ENCODE measurements around the gene C20orf204. TPM values are rescaled to one million over a fixed set of nuclear protein-coding genes. Genes with fewer than 3 reads are reported as not detected.
"Not testable (repeated sequence)": the region's sequence is repeated elsewhere in the genome, so short reads cannot be mapped to it uniquely, and the experiment has no call there.

C20orf204 gene, protein sequence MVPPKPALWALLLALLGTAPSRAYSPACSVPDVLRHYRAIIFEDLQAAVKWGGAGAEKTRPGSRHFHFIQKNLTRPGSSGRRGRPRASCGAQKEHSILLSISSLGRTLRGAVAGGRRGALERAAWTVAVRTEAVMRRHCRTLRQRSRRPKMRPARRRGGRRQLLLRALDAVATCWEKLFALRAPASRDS
- total RNA-seq: 2.1 TPM

DNA sequence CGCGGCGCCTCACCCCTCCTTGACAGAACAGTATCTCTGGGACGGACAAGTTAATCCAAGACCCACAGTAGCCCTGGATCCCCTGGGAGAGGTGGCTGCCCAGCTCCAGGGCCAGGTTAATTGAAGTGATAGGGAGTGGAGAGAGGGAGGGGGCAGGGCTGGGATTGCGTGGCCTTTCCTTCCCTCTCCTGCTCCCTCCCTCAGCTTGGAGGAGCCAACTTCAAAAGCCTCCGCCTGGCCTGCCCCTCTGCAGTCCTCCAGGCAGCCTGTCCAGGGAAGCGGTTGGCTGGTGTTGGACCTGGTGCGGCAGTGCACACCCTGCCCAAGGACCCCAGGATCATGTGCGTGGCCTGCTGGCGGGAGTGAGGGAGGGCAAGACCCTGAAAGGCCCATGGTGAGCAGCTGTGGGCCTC, at the start of gene C20orf204:
Gene C20orf204 (plus strand): TSS at position 250 of the 413 bp plus-strand sequence. CDS start 142 bp downstream, at position 392.
- intact Hi-C loops (cut with DNase I): loop anchor here (5.0 kb wide), 1 partner anchor 81 kb away; no protein-coding TSS in a partner anchor
- ATAC-seq (no peak), DNase-seq (ENCODE audit: low spot score) (no peak)

DNA sequence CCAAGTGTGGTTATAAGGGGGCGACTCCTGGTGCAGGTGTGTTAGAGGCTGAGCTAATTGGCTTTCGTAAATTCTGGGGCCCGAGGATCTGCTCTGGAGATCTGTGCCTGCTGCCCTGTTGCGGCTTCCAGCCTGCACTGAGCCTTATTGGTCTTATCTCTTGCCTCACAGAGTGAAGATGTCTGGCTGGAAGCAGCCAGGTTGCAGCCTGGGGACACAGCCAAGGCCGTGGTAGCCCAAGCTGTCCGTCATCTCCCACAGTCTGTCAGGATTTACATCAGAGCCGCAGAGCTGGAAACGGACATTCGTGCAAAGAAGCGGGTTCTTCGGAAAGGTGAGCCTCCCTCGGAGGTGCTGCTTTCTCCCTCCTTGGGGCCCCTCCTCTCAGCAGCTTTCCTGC, 35.1 kb upstream of the C20orf204 start:
- intact Hi-C loops (cut with DNase I): no loop called here
- DNase-seq (ENCODE audit: low spot score) (no peak), ATAC-seq (no peak)

DNA sequence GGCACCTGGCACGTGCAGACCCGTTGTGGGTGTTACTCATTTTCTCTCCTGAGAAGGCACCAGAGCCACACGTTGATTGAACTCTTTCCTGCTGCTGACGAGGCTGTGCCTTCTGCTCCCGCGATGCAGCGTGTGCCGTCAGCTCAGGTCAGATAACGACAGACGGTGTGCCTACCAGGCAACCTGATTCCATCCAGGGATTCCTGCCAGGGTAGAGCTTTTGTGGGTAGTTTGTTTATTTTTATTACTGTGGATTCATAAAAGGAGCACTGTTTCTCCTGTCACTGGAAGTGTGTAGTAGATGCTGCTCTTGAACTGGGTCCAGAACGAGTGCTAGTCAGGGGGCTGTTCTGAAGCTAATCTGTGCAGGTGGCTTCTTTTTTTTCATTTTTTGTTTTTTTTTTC, 34.4 kb upstream of the C20orf204 start:
- DNase-seq (ENCODE audit: low spot score) (no peak), ATAC-seq (no peak)
- intact Hi-C loops (cut with DNase I): no loop called here

DNA sequence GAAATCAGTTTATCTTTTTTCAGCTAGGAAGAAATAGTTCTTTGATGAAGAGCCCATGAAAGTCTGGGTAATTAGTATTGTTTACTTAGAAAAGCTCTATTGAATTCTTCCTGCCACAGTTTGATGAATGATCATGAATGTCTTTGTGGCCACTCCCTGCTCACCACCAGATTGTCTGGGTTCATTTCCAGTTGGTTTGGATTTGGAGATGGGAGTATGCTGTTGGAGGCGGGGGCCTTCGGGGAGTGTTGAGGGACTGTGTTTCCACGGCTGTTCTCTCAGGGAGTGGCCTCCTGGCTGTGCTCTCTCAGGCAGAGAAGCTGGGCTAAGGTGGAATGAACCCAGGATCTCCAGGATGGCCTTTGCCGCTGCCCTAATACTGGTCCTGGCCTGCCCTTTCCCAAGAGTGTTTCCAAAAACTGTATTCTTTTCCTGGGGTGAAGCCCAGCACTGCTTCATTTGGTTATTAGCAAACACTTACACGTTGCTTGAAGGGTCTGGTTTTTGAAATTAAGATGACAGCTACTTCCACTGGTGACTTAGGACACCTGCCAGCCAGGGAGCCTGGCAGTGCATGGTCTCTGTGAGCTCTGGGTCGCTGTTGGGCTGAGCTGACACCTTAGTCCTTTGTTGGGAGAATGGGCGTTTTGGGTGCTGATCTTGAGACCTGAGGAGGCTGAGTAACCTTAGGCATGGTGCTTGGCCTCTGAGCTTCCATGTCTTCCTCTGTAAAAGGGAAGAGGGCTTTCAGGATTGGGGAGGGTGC, 31.8 kb upstream of the C20orf204 start:
- intact Hi-C loops (cut with DNase I): no loop called here
- DNase-seq (ENCODE audit: low spot score) (no peak), ATAC-seq (no peak)

DNA sequence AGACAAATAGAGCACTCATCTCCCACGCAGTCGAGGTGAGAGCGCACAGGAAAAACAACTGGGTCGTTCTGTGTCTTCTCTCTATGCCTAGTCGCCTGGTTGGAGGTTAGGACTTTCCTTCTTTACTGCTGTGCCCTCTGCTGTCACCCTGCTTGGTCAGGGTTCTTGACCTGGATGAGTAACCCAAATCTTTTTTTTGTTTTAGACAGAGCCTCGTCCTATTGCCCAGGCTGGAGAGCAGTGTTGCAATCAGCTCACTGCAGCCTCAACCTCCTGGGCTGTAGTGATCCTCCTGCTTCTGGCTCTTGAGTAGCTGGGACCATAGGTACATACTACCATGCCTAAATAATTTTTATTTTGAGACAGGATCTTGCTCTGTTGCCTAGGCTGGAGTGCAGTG, 30.6 kb upstream of the C20orf204 start:
- ATAC-seq (no peak), DNase-seq (ENCODE audit: low spot score) (no peak)
- intact Hi-C loops (cut with DNase I): no loop called here

DNA sequence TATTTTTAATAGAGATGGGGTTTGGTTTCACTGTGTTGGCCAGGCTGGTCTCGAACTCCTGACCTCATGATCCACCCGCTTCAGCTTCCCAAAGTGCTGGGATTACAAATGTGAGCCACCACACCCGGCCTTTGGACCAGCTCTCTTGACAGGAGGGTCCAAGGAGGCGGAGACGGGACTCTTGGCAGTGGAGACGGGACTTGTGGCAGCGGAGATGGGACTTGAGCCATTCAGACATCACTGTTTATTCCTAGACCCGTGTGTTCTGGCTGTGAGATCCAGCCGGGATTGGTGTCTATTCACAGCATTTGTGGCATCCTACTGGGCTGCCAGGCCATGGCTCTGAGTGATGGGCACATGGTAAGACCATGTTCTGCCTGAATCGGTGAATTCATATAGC, 29.5 kb upstream of the C20orf204 start:
- no peak for ATAC-seq
- no peak for DNase-seq (ENCODE audit: low spot score)
- intact Hi-C loops (cut with DNase I): no loop called here

DNA sequence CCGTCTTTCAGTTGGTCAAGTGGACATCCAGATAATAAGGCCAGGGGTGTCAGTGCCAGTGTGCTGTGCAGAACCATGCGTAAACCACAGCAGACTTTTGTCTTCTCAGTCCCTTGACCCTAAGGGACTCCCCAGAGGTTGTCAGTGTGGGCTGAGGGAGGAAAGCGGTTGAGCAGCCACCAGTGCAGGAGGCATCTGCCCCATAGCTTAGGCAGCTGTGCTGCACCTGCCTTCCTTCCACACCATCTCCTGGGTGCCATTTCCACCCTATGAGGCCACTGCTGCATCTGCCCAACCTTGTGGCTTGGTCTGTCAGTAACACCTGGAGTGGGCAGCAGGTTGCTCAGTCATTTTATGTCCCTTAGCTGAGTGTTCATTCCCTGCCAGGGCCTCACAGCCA, 29.1 kb upstream of the C20orf204 start:
- DNase-seq (ENCODE audit: low spot score) (no peak), ATAC-seq (no peak)
- intact Hi-C loops (cut with DNase I): no loop called here

DNA sequence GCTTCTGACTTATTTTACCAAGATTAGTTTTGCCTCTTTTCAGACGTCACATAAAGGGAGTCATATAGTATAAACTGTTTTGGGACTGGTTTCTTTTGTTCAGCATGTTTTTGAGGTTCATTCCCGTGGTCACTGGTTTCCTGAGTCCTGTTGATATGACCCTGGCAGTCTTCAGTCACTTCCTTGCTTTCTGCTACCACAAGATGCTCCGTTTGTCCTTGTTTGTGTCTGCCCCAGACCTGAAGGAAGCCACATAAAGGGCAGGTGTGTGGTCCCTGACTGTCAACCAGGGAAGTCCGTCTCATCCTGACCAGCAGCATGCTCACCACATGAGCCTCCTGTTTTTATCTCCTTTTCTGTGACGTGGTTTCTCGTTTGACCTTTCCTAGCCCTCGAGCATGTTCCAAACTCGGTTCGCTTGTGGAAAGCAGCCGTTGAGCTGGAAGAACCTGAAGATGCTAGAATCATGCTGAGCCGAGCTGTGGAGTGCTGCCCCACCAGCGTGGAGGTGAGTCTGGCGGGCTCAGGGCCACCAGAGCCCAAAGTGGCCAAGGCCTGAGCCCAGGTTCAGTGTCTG, 26.1 kb upstream of the C20orf204 start:
- DNase-seq (ENCODE audit: low spot score) (no peak), ATAC-seq (no peak)
- intact Hi-C loops (cut with DNase I): no loop called here

DNA sequence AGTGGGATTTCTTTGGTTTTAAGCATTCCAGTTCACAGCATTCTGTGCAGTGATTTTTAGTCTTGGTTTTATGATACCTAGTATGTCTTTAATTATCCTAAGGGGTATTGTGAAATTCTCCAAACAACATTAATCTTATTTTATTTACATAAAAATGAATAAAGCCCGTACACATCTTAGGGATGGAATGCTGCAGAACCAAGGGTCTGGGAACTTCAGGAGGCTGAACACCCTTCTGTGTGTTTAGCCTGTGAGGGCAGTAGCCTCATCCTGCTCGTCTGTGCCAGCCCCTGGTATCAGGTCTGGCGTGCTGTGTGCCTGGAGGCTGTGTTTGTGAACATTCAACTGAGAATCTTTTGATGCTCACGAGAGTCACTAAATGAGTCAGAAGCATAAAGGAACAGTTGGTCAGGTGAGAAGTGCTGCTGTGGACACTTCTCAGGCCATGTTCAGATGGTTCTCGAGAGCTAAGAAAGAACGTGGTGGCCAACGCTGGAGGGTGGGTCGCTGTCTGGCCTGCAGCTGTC, 25.2 kb upstream of the C20orf204 start:
- no peak for ATAC-seq
- intact Hi-C loops (cut with DNase I): no loop called here
- no peak for DNase-seq (ENCODE audit: low spot score)

DNA sequence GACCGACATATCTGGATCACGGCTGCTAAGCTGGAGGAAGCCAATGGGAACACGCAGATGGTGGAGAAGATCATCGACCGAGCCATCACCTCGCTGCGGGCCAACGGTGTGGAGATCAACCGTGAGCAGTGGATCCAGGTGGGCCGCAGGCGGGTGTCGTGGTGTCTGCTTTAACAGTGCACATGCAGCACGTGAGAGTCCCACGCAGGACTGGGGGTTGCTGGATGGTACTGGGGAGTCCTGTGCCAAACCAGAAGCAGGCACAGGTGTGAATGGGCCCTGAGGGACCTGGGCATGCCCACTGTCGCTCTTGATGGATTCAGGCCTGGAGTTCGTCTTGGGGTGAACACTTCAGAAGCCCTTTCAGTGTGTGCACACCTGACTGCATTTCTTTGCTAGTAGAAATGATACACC, 24.6 kb upstream of the C20orf204 start:
- intact Hi-C loops (cut with DNase I): no loop called here

DNA sequence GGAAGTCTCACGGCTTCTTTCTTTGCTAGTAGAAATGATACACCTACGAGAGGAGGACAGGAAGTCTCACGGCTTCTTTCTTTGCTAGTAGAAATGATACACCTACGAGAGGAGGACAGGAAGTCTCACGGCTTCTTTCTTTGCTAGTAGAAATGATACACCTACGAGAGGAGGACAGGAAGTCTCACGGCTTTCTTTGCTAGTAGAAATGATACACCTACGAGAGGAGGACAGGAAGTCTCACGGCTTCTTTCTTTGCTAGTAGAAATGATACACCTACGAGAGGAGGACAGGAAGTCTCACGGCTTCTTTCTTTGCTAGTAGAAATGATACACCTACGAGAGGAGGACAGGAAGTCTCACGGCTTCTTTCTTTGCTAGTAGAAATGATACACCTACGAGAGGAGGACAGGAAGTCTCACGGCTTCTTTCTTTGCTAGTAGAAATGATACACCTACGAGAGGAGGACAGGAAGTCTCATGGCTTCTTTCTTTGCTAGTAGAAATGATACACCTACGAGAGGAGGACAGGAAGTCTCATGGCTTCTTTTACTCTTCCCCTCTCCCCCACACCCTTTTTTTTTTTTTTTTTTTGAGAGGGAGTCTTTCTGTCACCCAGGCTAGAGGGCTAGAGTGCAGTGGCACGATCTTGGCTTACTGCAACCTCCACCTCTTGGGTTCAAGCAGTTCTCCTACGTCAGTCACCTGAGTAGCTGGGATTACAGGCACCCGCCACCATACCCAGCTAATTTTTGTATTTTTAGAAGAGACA, 23.4 kb upstream of the C20orf204 start:
- ATAC-seq; intact Hi-C loops (cut with DNase I); DNase-seq (ENCODE audit: low spot score): not testable (repeated sequence)

More for the DNA sequence above, 24.6 kb upstream of the C20orf204 start:
- DNase-seq (ENCODE audit: low spot score) (no peak), ATAC-seq (no peak)

DNA sequence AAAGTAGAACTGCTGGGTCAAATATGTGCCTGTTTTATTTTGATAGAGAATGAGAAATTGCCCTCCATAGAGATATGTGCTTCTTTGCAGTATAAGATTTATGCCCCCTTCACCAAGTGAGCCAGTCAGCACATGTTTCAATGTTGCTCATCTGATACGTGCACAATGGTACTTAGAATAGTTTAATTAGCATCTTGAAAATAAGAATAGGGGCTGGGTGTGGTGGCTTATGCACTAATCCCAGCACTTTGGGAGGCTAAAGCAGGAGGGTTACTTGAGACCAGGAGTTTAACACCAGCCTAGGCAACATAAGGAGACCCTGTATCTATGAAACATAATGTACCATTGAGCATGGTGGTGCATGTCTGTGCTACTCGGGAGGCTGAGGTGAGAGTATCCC, 20.3 kb upstream of the C20orf204 start:
- DNase-seq (ENCODE audit: low spot score) (no peak), ATAC-seq (no peak)
- intact Hi-C loops (cut with DNase I): no loop called here

DNA sequence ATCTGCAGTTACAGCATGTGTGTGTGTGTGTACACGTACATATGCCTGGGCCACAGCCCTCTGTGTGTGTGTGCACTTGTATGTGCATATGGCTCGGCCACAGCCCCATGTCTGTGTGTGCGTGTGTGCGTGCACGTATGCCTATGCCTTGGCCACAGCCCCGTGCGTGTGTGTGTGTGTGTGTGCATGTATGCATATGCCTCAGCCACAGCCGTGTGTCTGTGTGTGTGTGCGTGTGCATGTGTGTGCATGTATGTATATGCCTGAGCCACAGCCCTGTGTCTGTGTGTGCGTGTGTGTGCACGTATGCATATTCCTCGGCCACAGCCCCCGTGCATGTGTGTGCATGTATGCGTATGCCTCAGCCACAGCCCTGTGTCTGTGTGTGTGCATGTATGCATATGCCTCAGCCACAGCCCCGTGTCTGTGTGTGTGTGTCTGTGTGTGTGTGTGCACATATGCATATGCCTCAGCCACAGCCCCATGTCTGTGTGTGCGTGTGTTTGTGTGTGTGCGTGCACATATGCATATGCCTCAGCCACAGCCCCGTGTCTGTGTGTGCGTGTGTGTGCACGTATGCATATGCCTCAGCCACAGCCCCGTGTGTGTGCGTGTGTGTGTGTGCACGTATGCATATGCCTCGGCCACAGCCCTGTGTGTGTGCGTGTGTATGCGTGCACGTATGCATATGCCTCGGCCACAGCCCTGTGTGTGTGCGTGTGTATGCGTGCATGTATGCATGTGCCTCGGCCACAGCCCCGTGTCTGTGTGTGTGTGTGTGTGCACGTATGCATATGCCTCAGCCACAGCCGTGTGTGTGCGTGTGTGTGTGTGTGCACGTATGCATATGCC, 14.6 kb upstream of the C20orf204 start:
- DNase-seq (ENCODE audit: low spot score): no peak
- ATAC-seq: no peak
- intact Hi-C loops (cut with DNase I): no loop called here

DNA sequence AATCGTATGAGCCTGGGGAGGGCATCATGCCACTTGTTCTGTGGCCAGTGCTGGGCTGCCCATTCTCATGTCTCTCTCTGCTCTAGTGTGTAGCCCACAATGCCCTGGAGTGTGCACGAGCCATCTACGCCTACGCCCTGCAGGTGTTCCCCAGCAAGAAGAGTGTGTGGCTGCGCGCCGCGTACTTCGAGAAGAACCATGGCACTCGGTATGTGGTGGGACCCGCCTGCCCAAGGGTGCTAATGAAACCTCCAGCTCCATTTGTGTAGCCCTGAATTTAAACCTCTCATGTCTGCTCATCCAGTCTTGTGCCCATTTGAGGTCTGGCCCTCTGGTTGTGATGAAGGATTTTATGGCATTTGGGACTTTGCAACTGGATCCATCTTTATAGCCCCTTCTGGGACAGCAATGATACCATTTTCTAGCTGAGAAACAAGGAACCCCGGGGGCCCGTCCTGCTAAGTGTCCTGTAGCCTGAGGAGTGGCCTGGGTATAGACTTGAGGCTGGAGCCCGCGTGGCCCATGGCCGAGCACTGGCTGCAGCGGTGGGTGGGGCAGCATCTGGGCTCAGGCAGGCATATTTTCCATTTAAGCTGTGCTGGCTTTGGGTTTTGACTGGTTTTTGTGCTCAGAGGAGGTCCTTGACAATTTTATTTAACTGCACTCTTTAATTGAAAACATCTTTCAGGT, 13.2 kb upstream of the C20orf204 start:
- intact Hi-C loops (cut with DNase I): no loop called here
- DNase-seq (ENCODE audit: low spot score) (no peak), ATAC-seq (no peak)

DNA sequence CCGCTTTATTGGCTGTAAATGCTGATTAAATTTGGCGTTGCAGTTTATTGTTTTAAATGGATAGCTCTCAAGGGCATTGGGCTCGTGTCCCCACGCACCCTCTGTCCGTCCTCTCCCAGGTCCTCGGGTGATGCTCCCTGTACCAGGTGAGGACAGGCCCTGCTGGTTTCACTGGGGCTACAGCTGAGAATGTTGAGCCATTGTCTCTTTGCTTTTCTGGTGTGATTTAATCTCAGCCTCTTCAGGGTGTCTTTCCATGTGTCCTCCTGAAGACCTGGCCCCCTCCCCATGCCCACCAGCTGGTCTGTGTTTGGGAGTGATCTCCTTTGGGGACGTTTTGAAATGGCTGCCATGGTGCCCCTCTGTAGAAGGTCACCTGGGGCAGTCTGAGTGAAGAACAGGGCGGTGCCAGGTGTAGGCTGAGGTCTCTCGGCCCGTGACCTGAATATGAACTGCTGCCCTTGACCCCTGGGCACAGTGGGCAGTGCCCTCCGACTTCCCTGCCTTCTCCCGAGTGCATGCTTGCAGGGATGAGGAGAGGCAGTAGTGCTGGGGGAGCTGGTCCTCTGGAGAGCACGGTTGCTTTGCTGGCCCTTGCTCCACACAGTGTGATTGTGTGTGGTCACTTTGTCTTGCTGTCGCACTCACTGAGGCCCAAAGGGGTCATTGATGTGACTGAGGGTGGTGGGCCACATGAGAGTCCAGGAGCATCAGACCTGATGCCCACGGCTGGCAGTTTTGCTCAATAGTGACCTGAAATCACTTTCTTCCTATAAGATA, 12.4 kb upstream of the C20orf204 start:
- intact Hi-C loops (cut with DNase I): no loop called here
- no peak for DNase-seq (ENCODE audit: low spot score)
- no peak for ATAC-seq

DNA sequence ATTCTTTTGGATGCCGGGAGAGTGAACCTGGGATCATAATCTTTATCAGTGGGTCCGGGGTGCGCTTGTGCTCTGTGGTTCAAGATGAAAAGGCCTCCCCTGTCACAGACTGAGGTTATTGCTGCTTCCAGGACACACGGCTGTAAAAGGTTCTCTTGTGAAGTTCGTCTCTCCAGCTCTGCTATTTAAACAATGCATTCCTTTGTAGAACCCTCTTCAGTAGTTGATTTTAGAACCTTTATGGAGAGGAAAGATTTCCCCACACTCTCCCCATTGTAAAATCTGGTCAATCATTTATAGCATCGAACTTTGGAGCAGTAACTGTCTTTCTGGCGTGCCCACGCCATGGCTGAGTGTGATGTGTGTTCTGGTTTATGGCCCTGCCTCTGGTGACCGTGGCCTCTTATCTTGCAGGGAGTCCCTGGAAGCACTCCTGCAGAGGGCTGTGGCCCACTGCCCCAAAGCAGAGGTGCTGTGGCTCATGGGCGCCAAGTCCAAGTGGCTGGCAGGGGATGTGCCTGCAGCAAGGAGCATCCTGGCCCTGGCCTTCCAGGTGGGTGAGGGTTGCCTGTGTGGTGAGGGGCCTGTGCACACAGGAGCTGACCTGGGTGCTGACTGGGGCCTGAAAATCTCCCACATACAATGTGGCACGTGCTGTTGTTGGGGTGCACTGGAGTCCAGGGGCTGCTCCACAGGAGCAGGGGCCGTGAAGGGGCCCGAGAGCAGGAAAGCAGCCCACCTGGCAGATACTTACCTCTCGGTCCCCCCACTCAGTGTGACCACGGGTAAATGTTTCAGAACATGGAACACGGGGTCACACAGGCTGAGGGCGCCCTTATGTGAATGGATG, 11.6 kb upstream of the C20orf204 start:
- no peak for DNase-seq (ENCODE audit: low spot score)
- no peak for ATAC-seq
- intact Hi-C loops (cut with DNase I): no loop called here

Data from sciatic nerve (tissue), 2 donors.